GM13977 (cell line): ENCODE results near the gene ZNRF1.
"Not testable (repeated sequence)": the region's sequence is repeated elsewhere in the genome, so short reads cannot be mapped to it uniquely, and the experiment has no call there.

Experiments used
- DNase-seq: peaks from one replicate; pipeline ENCODE4 v3.0.0; 2012; ENCODE audit warnings: low spot score
- in situ Hi-C: fragments of 300-500 bp; cut with MboI; formaldehyde crosslinking; loops from one replicate; pipeline ENCODE4 v1.12.0; 2022; ENCODE audit warnings: low sequenced_read_pairs, low pct_unique_long_range_greater_than_20kb, mixed read lengths, inconsistent platforms; ENCODE audit not compliant: unreplicated experiment
- TF ChIP-seq, protein P1 (sequence below): IDR thresholded peaks from 2 replicates; pipeline ENCODE4 v1.5.1; 2012; ENCODE audit warnings: mild to moderate bottlenecking, control low read depth; ENCODE audit not compliant: insufficient read depth; ENCODE audit errors: extremely low read depth, missing control alignments

The ZNRF1 gene

DNA sequence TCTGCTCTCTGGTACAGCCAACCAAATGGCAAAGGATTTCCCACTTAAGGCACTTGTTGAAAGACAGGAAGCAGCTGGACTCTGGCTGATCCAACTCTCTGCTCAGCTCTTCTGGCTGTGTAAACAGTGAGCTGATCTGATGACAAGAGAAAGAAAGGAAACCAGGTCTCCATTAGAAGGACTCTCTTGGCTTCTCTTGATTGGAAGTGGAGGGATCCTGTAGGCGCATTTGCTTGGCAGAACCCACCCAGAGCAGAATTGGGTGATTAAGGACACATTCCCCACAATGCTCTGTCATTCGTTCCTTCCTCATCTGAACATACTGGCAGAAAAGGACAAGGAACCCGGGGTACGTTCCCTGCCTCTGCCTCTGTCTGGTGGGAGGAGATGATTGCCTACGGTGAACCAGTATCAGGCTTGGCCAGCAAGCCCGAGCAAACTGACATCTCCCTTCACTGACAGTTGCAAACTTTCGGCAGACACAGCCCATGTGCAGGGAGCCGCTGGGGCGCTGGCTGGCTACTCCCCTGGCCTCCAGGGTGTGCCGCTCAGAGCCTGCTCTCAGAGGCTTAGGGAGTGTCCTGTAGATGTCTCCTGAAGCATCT, 88.7 kb downstream of the ZNRF1 start:
- TF ChIP-seq, protein P1, sequence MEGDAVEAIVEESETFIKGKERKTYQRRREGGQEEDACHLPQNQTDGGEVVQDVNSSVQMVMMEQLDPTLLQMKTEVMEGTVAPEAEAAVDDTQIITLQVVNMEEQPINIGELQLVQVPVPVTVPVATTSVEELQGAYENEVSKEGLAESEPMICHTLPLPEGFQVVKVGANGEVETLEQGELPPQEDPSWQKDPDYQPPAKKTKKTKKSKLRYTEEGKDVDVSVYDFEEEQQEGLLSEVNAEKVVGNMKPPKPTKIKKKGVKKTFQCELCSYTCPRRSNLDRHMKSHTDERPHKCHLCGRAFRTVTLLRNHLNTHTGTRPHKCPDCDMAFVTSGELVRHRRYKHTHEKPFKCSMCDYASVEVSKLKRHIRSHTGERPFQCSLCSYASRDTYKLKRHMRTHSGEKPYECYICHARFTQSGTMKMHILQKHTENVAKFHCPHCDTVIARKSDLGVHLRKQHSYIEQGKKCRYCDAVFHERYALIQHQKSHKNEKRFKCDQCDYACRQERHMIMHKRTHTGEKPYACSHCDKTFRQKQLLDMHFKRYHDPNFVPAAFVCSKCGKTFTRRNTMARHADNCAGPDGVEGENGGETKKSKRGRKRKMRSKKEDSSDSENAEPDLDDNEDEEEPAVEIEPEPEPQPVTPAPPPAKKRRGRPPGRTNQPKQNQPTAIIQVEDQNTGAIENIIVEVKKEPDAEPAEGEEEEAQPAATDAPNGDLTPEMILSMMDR, result no peak
- DNase-seq, result no peak
- in situ Hi-C loops, result no loop called here

DNA sequence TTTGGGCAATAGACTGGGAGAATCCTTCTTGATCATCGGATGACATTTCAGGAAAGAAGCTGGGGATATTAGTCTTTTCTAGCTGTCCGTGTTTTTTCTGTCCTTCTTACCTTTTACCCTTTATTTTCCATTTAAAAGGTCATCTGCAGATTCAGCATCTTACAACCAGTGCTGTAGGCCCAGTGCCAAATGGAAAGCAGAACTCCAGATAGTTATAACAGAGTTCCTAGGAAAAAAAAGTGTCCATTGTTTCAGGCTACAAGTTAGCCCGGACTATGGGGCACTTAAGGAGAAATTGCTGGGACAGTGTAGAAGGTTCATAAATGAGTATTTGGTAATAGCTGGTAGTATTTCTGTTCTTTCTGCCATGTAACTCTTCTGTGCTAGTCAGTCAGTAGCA, 89.4 kb downstream of the ZNRF1 start:
- TF ChIP-seq, protein P1, result no peak
- DNase-seq, result no peak
- in situ Hi-C loops, result no loop called here

DNA sequence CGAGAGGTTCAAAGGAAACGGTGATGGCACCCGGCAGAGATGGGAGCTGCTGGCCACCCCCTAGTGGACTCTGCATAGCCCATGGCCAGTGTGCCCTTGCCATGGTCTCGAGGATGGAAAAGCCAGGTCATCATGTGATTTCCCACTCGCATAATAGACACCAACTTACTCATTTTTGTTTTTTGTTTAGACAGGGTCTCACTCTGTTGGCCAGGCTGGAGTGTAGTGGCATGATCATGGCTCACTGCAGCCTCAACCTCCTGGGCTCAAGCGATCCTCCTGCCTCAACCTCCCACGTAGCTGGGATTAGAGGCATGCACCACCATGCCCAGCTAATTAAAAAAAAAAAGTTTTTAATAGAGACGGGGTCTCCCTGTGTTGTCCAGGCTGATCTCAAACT, 90.1 kb downstream of the ZNRF1 start:
- in situ Hi-C loops, result no loop called here
- TF ChIP-seq, protein P1, result no peak
- DNase-seq, result no peak

DNA sequence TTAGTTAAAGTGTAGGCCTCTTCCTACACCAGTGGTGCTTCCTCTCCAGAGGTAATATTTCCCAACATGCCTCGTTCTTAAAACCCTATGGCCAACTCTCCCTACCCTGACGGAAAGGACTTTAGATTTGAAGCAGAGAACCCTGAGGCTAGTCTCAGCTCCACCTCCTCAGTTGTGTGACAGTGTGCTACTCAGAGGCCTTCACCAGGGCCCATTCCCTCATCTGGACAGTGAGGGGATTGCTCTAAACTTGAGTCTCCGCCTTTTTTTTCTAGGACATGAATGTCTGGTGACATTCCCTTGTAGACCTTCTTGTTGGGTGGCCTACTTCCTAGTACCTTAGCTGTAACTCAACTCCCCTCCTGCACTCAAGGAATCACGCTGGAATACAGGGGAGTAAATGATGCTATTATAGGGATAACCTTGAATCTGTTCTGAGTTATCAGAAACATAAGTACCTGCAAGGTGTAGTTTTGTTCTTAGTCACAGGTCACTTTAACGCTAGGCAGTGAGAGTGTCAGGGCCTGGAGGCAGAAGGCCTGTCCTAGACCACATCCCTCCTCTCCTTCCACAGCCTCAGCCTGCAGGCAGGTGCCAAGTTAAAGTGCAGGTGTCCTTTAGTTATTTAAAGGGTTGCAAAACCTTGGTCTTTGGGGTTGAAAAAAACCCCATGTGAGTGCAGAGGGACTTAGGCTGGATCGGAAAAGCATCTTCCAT, 90.8 kb downstream of the ZNRF1 start:
- no peak for DNase-seq
- TF ChIP-seq, protein P1, result no peak
- in situ Hi-C loops, result no loop called here

DNA sequence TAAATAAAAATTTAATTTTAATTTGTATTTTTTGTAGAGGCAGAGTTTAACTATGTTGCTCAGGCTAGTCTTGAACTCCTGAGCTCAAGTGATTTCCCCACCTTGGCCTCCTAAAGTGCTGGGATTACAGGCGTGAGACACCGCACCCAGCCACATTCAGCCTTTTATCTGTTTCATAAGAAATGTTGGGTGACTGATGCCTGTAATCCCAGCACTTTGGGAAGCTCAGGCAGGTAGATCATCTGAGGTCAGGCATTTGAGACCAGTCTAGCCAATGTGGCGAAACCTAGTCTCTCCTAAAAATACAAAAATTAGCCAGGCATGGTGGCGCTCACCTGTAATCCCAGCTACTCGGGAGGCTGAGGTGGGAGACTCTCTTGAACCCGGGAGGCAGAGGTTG, 92.1 kb downstream of the ZNRF1 start:
- in situ Hi-C loops, DNase-seq: not testable (repeated sequence)

DNA sequence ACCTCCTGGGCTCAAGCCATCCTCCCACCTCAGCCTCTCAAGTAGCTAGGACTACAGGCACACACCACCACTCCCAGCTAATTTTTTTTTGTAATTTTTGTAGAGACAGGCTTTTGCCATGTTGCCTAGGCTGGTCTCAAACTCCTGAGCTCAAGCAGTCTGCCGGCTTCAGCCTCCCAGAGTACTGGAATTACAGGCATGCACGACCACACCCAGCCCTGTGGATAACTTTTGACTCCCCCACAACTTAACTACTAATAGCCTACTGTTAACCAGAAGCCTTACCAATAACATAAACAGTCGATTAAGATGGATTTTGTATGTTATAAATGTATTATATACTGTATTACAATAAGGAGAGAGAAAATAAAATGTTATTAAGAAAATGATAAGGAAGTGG, 92.8 kb downstream of the ZNRF1 start:
- DNase-seq, in situ Hi-C loops: not testable (repeated sequence)

DNA sequence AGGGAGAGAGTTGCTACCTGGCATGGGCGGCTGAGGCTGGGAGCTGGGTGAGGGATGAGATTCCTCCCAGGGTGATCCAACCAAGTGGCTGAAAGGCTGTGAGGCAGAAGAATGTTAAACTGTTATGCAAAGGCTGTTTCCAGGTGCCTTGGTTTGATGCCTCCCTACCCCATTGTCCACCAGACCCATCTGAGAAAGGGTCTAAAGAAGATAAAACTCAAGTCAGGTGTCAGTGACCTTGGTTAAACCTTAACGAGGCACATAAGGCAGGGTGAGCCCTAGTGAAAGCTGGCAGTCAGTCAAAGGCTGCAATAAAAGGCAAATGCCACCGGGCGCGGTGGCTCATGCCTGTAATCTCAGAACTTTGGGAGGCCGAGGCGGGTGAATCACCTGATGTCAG, 94.0 kb downstream of the ZNRF1 start:
- TF ChIP-seq, protein P1, result no peak
- in situ Hi-C loops, result no loop called here
- DNase-seq, result no peak
